ENCODE results near the gene RRP8. TPM values are rescaled to one million over a fixed set of nuclear protein-coding genes. Genes with fewer than 3 reads are reported as not detected.

RRP8 gene
- total and polyA plus RNA-seq, 7 donors: 10.2 to 23.2 (median 20.7) TPM

GRCh38 chr11:6569706-6570105 lies 33.7 kb downstream of the RRP8 start:
- 86% methylated on average over 5 of the region's 5 CpGs for WGBS, 2 donors
- intact Hi-C loops (cut with DNase I): loop anchor here (5.0 kb wide), 1 partner anchor 37 kb away; no protein-coding TSS in a partner anchor

GRCh38 chr11:6568191-6568918 lies 35.1 kb downstream of the RRP8 start:
- no peaks in the 10 kb centered on the region for H3K27me3 ChIP-seq
- H3K36me3 ChIP-seq: peaks cover 0 to 25% (median 0%) of the 10 kb centered on the region in 4 donors
- DNase-seq: peak; percentile 65
- no peak for TF ChIP-seq CTCF (IDR thresholded peaks at IDR 0.05)
- TF ChIP-seq EP300 (IDR thresholded peaks at IDR 0.05): no peak
- TF ChIP-seq POLR2A (IDR thresholded peaks at IDR 0.05): no peak
- peak in 2 of 4 donors; percentile 18 to 46 for TF ChIP-seq POLR2AphosphoS5 (IDR thresholded peaks at IDR 0.05)
- H3K27ac ChIP-seq: no peak overlapping the region
- intact Hi-C loops (cut with DNase I): no loop called here
- 79 to 84% methylated on average over 4 of the region's 4 CpGs for WGBS, 2 donors
- peaks cover 0 to 27% (median 18%) of the 10 kb centered on the region in 4 donors for H3K4me1 ChIP-seq
- no peak overlapping the region for H3K4me3 ChIP-seq
- H3K9me3 ChIP-seq: no peaks in the 10 kb centered on the region

More at GRCh38 chr11:6569706-6570105, 33.7 kb downstream of the RRP8 start:
- DNase-seq: no peak
- peaks cover 0 to 20% (median 0%) of the 10 kb centered on the region in 4 donors for H3K36me3 ChIP-seq
- peaks cover 0 to 27% (median 18%) of the 10 kb centered on the region in 4 donors for H3K4me1 ChIP-seq
- H3K27me3 ChIP-seq: no peaks in the 10 kb centered on the region
- no peak overlapping the region for H3K4me3 ChIP-seq
- no peak overlapping the region for H3K27ac ChIP-seq
- TF ChIP-seq EP300 (IDR thresholded peaks at IDR 0.05) (no peak), CTCF (IDR thresholded peaks at IDR 0.05) (no peak), POLR2A (IDR thresholded peaks at IDR 0.05) (no peak), POLR2AphosphoS5 (IDR thresholded peaks at IDR 0.05) (no peak)
- no peaks in the 10 kb centered on the region for H3K9me3 ChIP-seq

GRCh38 chr11:6567371-6567745 lies 36.1 kb downstream of the RRP8 start:
- Histone ChIP-seq H3K27ac (no peak overlapping the region), H3K4me1 (peaks cover 0 to 20% (median 16%) of the 10 kb centered on the region in 4 donors), H3K27me3 (no peaks in the 10 kb centered on the region), H3K9me3 (no peaks in the 10 kb centered on the region), H3K36me3 (peaks cover 0 to 25% (median 0%) of the 10 kb centered on the region in 4 donors), H3K4me3 (no peak overlapping the region)
- WGBS, 2 donors: 96 to 98% methylated on average over 7 of the region's 7 CpGs
- TF ChIP-seq CTCF (IDR thresholded peaks at IDR 0.05) (no peak), EP300 (IDR thresholded peaks at IDR 0.05) (no peak), POLR2AphosphoS5 (IDR thresholded peaks at IDR 0.05) (no peak), POLR2A (IDR thresholded peaks at IDR 0.05) (no peak)
- intact Hi-C loops (cut with DNase I): no loop called here
- no peak for DNase-seq

GRCh38 chr11:6566704-6567370 lies 36.6 kb downstream of the RRP8 start:
- DNase-seq: peak; percentile 55
- H3K4me3 ChIP-seq: no peak overlapping the region
- H3K27me3 ChIP-seq: no peaks in the 10 kb centered on the region
- peaks cover 0 to 15% (median 12%) of the 10 kb centered on the region in 4 donors for H3K4me1 ChIP-seq
- 91 to 94% methylated on average over 13 of the region's 13 CpGs for WGBS, 2 donors
- TF ChIP-seq POLR2AphosphoS5 (IDR thresholded peaks at IDR 0.05) (no peak), POLR2A (IDR thresholded peaks at IDR 0.05) (no peak), CTCF (IDR thresholded peaks at IDR 0.05) (no peak), EP300 (IDR thresholded peaks at IDR 0.05) (no peak)
- peaks cover 0 to 25% (median 0%) of the 10 kb centered on the region in 4 donors for H3K36me3 ChIP-seq
- no peaks in the 10 kb centered on the region for H3K9me3 ChIP-seq
- H3K27ac ChIP-seq: no peak overlapping the region
- intact Hi-C loops (cut with DNase I): no loop called here

Measured in sigmoid colon (tissue), 7 donors.